HEK293T (cell line): ENCODE data around the gene TMEM132D.

ENCODE experiments used
- ARNT ChIP-seq: fragments of 450-650 bp; IDR thresholded peaks from 2 replicates; pipeline ENCODE4 v1.6.1; 2017; ENCODE audit warnings: mild to moderate bottlenecking
- BHLHE40 ChIP-seq: fragments of 450-650 bp; IDR thresholded peaks from 2 replicates; pipeline ENCODE4 v1.6.1; 2016; ENCODE audit warnings: mild to moderate bottlenecking, moderate library complexity, borderline replicate concordance
- CTBP1 ChIP-seq: fragments of 450-650 bp; IDR thresholded peaks from 2 replicates; pipeline ENCODE4 v1.6.1; 2016; ENCODE audit warnings: borderline replicate concordance
- FOXA1 ChIP-seq: fragments of 450-650 bp; IDR thresholded peaks from 2 replicates; pipeline ENCODE4 v1.6.1; 2016; ENCODE audit warnings: mild to moderate bottlenecking
- FOXK2 ChIP-seq: fragments of 450-650 bp; IDR thresholded peaks from 2 replicates; pipeline ENCODE4 v1.6.1; 2016; ENCODE audit warnings: mild to moderate bottlenecking
- FOXM1 ChIP-seq: fragments of 450-650 bp; IDR thresholded peaks from 2 replicates; pipeline ENCODE4 v1.6.1; 2017; ENCODE audit warnings: mild to moderate bottlenecking, borderline replicate concordance
- HDGF ChIP-seq: fragments of 450-650 bp; IDR thresholded peaks from 2 replicates; pipeline ENCODE4 v1.6.1; 2017; ENCODE audit warnings: antibody characterized with exemption, borderline replicate concordance
- L3MBTL2 ChIP-seq: fragments of 450-650 bp; conservative IDR thresholded peaks from 2 replicates; pipeline ENCODE4 v1.6.1; 2016; ENCODE audit warnings: mild to moderate bottlenecking
- LEF1 ChIP-seq: fragments of 450-650 bp; IDR thresholded peaks from 2 replicates; pipeline ENCODE4 v1.6.1; 2017; ENCODE audit warnings: mild to moderate bottlenecking, borderline replicate concordance
- NFRKB ChIP-seq: fragments of 450-650 bp; IDR thresholded peaks from 2 replicates; pipeline ENCODE4 v1.6.1; 2016; ENCODE audit warnings: mild to moderate bottlenecking, moderate library complexity
- PKNOX1 ChIP-seq: fragments of 450-650 bp; IDR thresholded peaks from 2 replicates; pipeline ENCODE4 v1.6.1; 2016
- SP1 ChIP-seq: fragments of 450-650 bp; IDR thresholded peaks from 2 replicates; pipeline ENCODE4 v1.6.1; 2017
- TARDBP ChIP-seq: fragments of 450-650 bp; IDR thresholded peaks from 2 replicates; pipeline ENCODE4 v1.6.1; 2016
- ZNF384 ChIP-seq: fragments of 450-650 bp; IDR thresholded peaks from 2 replicates; pipeline ENCODE4 v1.6.1; 2016

- TF ChIP-seq HDGF: no peak
- TF ChIP-seq SP1: no peak
- TF ChIP-seq ZNF384: no peak
- no peak for TF ChIP-seq FOXA1
- no peak for TF ChIP-seq ARNT
- no peak for TF ChIP-seq PKNOX1
- no peak for TF ChIP-seq L3MBTL2
- no peak for TF ChIP-seq FOXM1
- no peak for TF ChIP-seq BHLHE40
- no peak for TF ChIP-seq TARDBP
- no peak for TF ChIP-seq CTBP1
- no peak for TF ChIP-seq FOXK2
- no peak for TF ChIP-seq NFRKB
- TF ChIP-seq LEF1: no peak
Measured at GRCh38 chr12:129847063-129847462, 56.8 kb downstream of the TMEM132D start.
